Stimulated activated CD8-positive, alpha-beta memory T cell treated with anti-CD3 and anti-CD28 coated beads, Interleukin-4, amount 100 ng/mL, for 48 hours (primary cell): Measurements from ENCODE around the gene EGFR.

Source experiments
- DNase-seq: peaks from one replicate; pipeline ENCODE4 v3.0.0-alpha.2; 2020

Gene EGFR

GRCh38 chr7:55235115-55235514, 216.3 kb downstream of the EGFR start:
- DNase-seq: no peak

GRCh38 chr7:55235801-55236200, 217.0 kb downstream of the EGFR start:
- no peak for DNase-seq

- DNase-seq: no peak
Observed at GRCh38 chr7:55236476-55236875, 217.7 kb downstream of the EGFR start.

- no peak for DNase-seq
Observed at GRCh38 chr7:55237156-55237893, 218.5 kb downstream of the EGFR start.

- DNase-seq: no peak
Observed at GRCh38 chr7:55239406-55239805, 220.6 kb downstream of the EGFR start.

- no peak for DNase-seq
Observed at GRCh38 chr7:55240418-55241142, 221.8 kb downstream of the EGFR start.

GRCh38 chr7:55241958-55242357, 223.1 kb downstream of the EGFR start:
- no peak for DNase-seq

GRCh38 chr7:55242613-55243012, 223.8 kb downstream of the EGFR start:
- DNase-seq: no peak

GRCh38 chr7:55244006-55244745, 225.4 kb downstream of the EGFR start:
- DNase-seq: no peak

GRCh38 chr7:55245271-55245723, 226.5 kb downstream of the EGFR start:
- DNase-seq: no peak

- DNase-seq: no peak
Observed at GRCh38 chr7:55246171-55246570, 227.4 kb downstream of the EGFR start.

- no peak for DNase-seq
Observed at GRCh38 chr7:55247428-55247827, 228.6 kb downstream of the EGFR start.

GRCh38 chr7:55248526-55248925, 229.7 kb downstream of the EGFR start:
- no peak for DNase-seq

GRCh38 chr7:55249332-55249731, 230.5 kb downstream of the EGFR start:
- no peak for DNase-seq

- no peak for DNase-seq
Observed at GRCh38 chr7:55250313-55250712, 231.5 kb downstream of the EGFR start.

- DNase-seq: no peak
Observed at GRCh38 chr7:55251313-55251712, 232.5 kb downstream of the EGFR start.

GRCh38 chr7:55251911-55252310, 233.1 kb downstream of the EGFR start:
- DNase-seq: no peak

GRCh38 chr7:55252386-55252785, 233.6 kb downstream of the EGFR start:
- DNase-seq: no peak

GRCh38 chr7:55253188-55253587, 234.4 kb downstream of the EGFR start:
- no peak for DNase-seq

GRCh38 chr7:55254242-55254595, 235.4 kb downstream of the EGFR start:
- no peak for DNase-seq

GRCh38 chr7:55254596-55255495, 236.0 kb downstream of the EGFR start:
- peak; percentile 88 for DNase-seq
